WTC11 (cell line): ENCODE data around the gene KRTAP24-1. TPM values are rescaled to one million over a fixed set of nuclear protein-coding genes. Genes with fewer than 3 reads are reported as not detected.

Source experiments
- ATAC-seq: fragments of 200-7000 bp; cut with Tn5 transposase; 2 replicates; pipeline ENCODE4 v1.10.0; 2021; ENCODE audit warnings: mild to moderate bottlenecking, moderate library complexity
- CTCF ChIA-PET: fragments of 300-600 bp; sonication (Branson Sonifier 250); formaldehyde crosslinking; loops from one replicate; lab custom pipeline; 2021; ENCODE audit warnings: antibody characterized with exemption; lab: Charles Lee
- POLR2A ChIA-PET: fragments of 350-600 bp; sonication (Branson Sonifier 250); formaldehyde crosslinking; loops from one replicate; lab custom pipeline; 2021; ENCODE audit warnings: antibody characterized with exemption; lab: Charles Lee
- DNase-seq: peaks from one replicate; pipeline ENCODE4 v3.0.0; 2021; ENCODE audit warnings: low spot score
- H3K27ac Mint-ChIP-seq: 2 replicates; pipeline ENCODE4 v1.8.0; 2021; ENCODE audit warnings: mixed read lengths
- H3K27me3 Mint-ChIP-seq: 2 replicates; pipeline ENCODE4 v1.8.0; 2021; ENCODE audit warnings: low read depth, mild to moderate bottlenecking, moderate library complexity, mixed read lengths
- H3K36me3 Mint-ChIP-seq: 2 replicates; pipeline ENCODE4 v1.8.0; 2021; ENCODE audit warnings: mixed read lengths
- H3K4me1 Mint-ChIP-seq: 2 replicates; pipeline ENCODE4 v1.8.0; 2022; ENCODE audit warnings: mixed read lengths
- H3K4me3 Mint-ChIP-seq: 2 replicates; pipeline ENCODE4 v1.8.0; 2021; ENCODE audit warnings: mild to moderate bottlenecking, moderate library complexity, mixed read lengths
- H3K9me3 Mint-ChIP-seq: 2 replicates; pipeline ENCODE4 v1.8.0; 2021; ENCODE audit warnings: mixed read lengths
- AR ChIP-seq: fragments of 250-450 bp; sonication (Bioruptor Pico); IDR thresholded peaks from 2 replicates; pipeline ENCODE4 v1.9.0; 2021; ENCODE audit warnings: mild to moderate bottlenecking
- ATF6 ChIP-seq: sonication (generic); formaldehyde crosslinking; IDR thresholded peaks from 2 replicates; pipeline ENCODE4 v1.8.1; 2023; ENCODE audit warnings: mild to moderate bottlenecking, missing genetic modification reagents
- E2F1 ChIP-seq: sonication (generic); formaldehyde crosslinking; IDR thresholded peaks from 2 replicates; pipeline ENCODE4 v1.8.0; 2022; ENCODE audit warnings: mild to moderate bottlenecking, missing genetic modification reagents
- ELF4 ChIP-seq: sonication (generic); formaldehyde crosslinking; IDR thresholded peaks from 2 replicates; pipeline ENCODE4 v1.8.1; 2022; ENCODE audit warnings: low read depth, mild to moderate bottlenecking, moderate library complexity, missing genetic modification reagents
- FOXK1 ChIP-seq: sonication (generic); formaldehyde crosslinking; IDR thresholded peaks from 2 replicates; pipeline ENCODE4 v1.8.0; 2022; ENCODE audit warnings: mild to moderate bottlenecking, moderate library complexity, missing genetic modification reagents
- FOXP4 ChIP-seq: sonication (generic); formaldehyde crosslinking; IDR thresholded peaks from 2 replicates; pipeline ENCODE4 v1.8.0; 2022; ENCODE audit warnings: mild to moderate bottlenecking, missing genetic modification reagents
- HMGXB4 ChIP-seq: sonication (generic); formaldehyde crosslinking; IDR thresholded peaks from 2 replicates; pipeline ENCODE4 v1.8.1; 2023; ENCODE audit warnings: mild to moderate bottlenecking, moderate library complexity, missing genetic modification reagents
- IRF1 ChIP-seq: sonication (generic); formaldehyde crosslinking; IDR thresholded peaks from 2 replicates; pipeline ENCODE4 v1.8.0; 2023; ENCODE audit warnings: missing genetic modification reagents
- KAT7 ChIP-seq: sonication (generic); formaldehyde crosslinking; IDR thresholded peaks from 2 replicates; pipeline ENCODE4 v1.8.1; 2023; ENCODE audit warnings: missing genetic modification reagents, mild to moderate bottlenecking, borderline replicate concordance
- MYBL2 ChIP-seq: sonication (generic); formaldehyde crosslinking; IDR thresholded peaks from 2 replicates; pipeline ENCODE4 v1.8.1; 2023; ENCODE audit warnings: mild to moderate bottlenecking, moderate library complexity, missing genetic modification reagents
- NFE2L1 ChIP-seq: sonication (generic); formaldehyde crosslinking; IDR thresholded peaks from 2 replicates; pipeline ENCODE4 v1.8.1; 2023; ENCODE audit warnings: missing genetic modification reagents
- RORB ChIP-seq: fragments of 250-450 bp; sonication (Bioruptor Pico); IDR thresholded peaks from 2 replicates; pipeline ENCODE4 v1.9.0; 2021; ENCODE audit warnings: mild to moderate bottlenecking
- SMAD3 ChIP-seq: sonication (generic); formaldehyde crosslinking; IDR thresholded peaks from 2 replicates; pipeline ENCODE4 v1.8.0; 2022; ENCODE audit warnings: missing genetic modification reagents, mild to moderate bottlenecking, borderline replicate concordance
- ZNF121 ChIP-seq: sonication (generic); formaldehyde crosslinking; IDR thresholded peaks from 2 replicates; pipeline ENCODE4 v1.8.0; 2023; ENCODE audit warnings: missing genetic modification reagents
- ZNF138 ChIP-seq: sonication (generic); formaldehyde crosslinking; conservative IDR thresholded peaks from 2 replicates; pipeline ENCODE4 v1.8.1; 2022; ENCODE audit warnings: mild to moderate bottlenecking, moderate library complexity, missing genetic modification reagents
- ZNF219 ChIP-seq: sonication (generic); formaldehyde crosslinking; IDR thresholded peaks from 2 replicates; pipeline ENCODE4 v1.8.0; 2023; ENCODE audit warnings: missing genetic modification reagents, mild to moderate bottlenecking, borderline replicate concordance
- ZNF281 ChIP-seq: sonication (generic); formaldehyde crosslinking; IDR thresholded peaks from 2 replicates; pipeline ENCODE4 v1.8.0; 2023; ENCODE audit warnings: mild to moderate bottlenecking, missing genetic modification reagents
- ZNF317 ChIP-seq: sonication (generic); formaldehyde crosslinking; IDR thresholded peaks from 2 replicates; pipeline ENCODE4 v1.8.1; 2023; ENCODE audit warnings: low read depth, mild to moderate bottlenecking, moderate library complexity, missing genetic modification reagents, borderline replicate concordance
- ZNF416 ChIP-seq: fragments of 250-450 bp; sonication (Bioruptor Pico); IDR thresholded peaks from 2 replicates; pipeline ENCODE4 v1.9.0; 2021; ENCODE audit warnings: mild to moderate bottlenecking, inconsistent platforms
- ZSCAN18 ChIP-seq: fragments of 250-450 bp; sonication (Bioruptor Pico); IDR thresholded peaks from 2 replicates; pipeline ENCODE4 v2.1.2; 2022; ENCODE audit warnings: mild to moderate bottlenecking, moderate library complexity
- total RNA-seq: library from RNA; stranded (reverse); gene quantifications from 3 replicates; pipeline ENCODE4 v1.2.3, GENCODE V29; 2021

KRTAP24-1 gene
- total RNA-seq, 1 experiment from 2014 or later: not detected

- no peak for TF ChIP-seq FOXK1
- no peak for TF ChIP-seq RORB (CRISPR knock-in tag)
- TF ChIP-seq SMAD3 (CRISPR knock-in tag): no peak
- no peak for TF ChIP-seq ZSCAN18 (CRISPR knock-in tag)
- TF ChIP-seq FOXP4 (CRISPR knock-in tag): no peak
- no peak for TF ChIP-seq KAT7 (CRISPR knock-in tag)
These were observed 43.6 kb upstream of the KRTAP24-1 start (continued) for GRCh38 chr21:30326390-30326789.

GRCh38 chr21:30320215-30320614 lies 37.5 kb upstream of the KRTAP24-1 start, which contains the start of gene KRTAP26-1:
KRTAP26-1 (minus strand) TSS chr21:30320315; CDS start chr21:30320035, 280 bp downstream.
- ATAC-seq: no peak
- peaks cover 15% of the 10 kb centered on the region for H3K9me3 Mint-ChIP-seq
- no peaks in the 10 kb centered on the region for H3K4me1 Mint-ChIP-seq
- ChIA-PET CTCF (no interaction called here), POLR2A (no interaction called here)
- no peak within 1 kb of the TSS for H3K4me3 Mint-ChIP-seq
- no peak for DNase-seq
- no peak within 1 kb of the TSS for H3K27ac Mint-ChIP-seq
- no peaks in the 10 kb centered on the region for H3K27me3 Mint-ChIP-seq
- no peaks in the 10 kb centered on the region for H3K36me3 Mint-ChIP-seq
- TF ChIP-seq ZNF416 (CRISPR knock-in tag) (no peak), ATF6 (no peak), ZNF219 (CRISPR knock-in tag) (no peak), E2F1 (CRISPR knock-in tag) (no peak), ELF4 (CRISPR knock-in tag) (no peak), HMGXB4 (CRISPR knock-in tag) (no peak), ZSCAN18 (CRISPR knock-in tag) (no peak), ZNF281 (no peak), AR (CRISPR knock-in tag) (no peak), NFE2L1 (CRISPR knock-in tag) (no peak), ZNF317 (no peak), IRF1 (no peak), ZNF138 (CRISPR knock-in tag) (no peak), ZNF121 (CRISPR knock-in tag) (no peak), MYBL2 (CRISPR knock-in tag) (no peak)
